Neural progenitor cell (in vitro differentiated cells): Measurements from ENCODE around the gene PRCD. TPM values are rescaled to one million over a fixed set of nuclear protein-coding genes. Genes with fewer than 3 reads are reported as not detected.

Source experiments
- DNase-seq: peaks from one replicate; pipeline ENCODE4 v3.0.0-alpha.2; 2016; ENCODE audit warnings: low spot score
- H2AFZ ChIP-seq: fragments of 200-600 bp; sonication (generic); replicated peaks from 2 replicates; pipeline ENCODE4 v1.6.1; 2016; ENCODE audit warnings: antibody characterized with exemption
- H3F3A ChIP-seq: fragments of 200-600 bp; sonication (generic); 2 replicates; pipeline ENCODE4 v1.6.1; 2016; ENCODE audit warnings: antibody characterized with exemption, low read depth
- H3K27ac ChIP-seq: fragments of 200-600 bp; sonication (generic); 2 replicates; pipeline ENCODE4 v1.5.1; 2016; ENCODE audit warnings: mild to moderate bottlenecking
- H3K27me3 ChIP-seq: fragments of 200-600 bp; sonication (generic); 2 replicates; pipeline ENCODE4 v1.6.1; 2016; ENCODE audit warnings: mild to moderate bottlenecking, moderate library complexity
- H3K36me3 ChIP-seq: fragments of 200-600 bp; sonication (generic); 2 replicates; pipeline ENCODE4 v1.5.1; 2016
- H3K4me1 ChIP-seq: fragments of 200-600 bp; sonication (generic); 2 replicates; pipeline ENCODE4 v1.6.1; 2016; ENCODE audit warnings: mixed run types
- H3K4me2 ChIP-seq: fragments of 200-600 bp; sonication (generic); 2 replicates; pipeline ENCODE4 v1.6.1; 2016
- H3K4me3 ChIP-seq: fragments of 200-600 bp; sonication (generic); 2 replicates; pipeline ENCODE4 v1.5.1; 2016
- H3K79me2 ChIP-seq: fragments of 200-600 bp; sonication (generic); 2 replicates; pipeline ENCODE4 v1.6.1; 2016; ENCODE audit warnings: low read depth
- H3K9ac ChIP-seq: fragments of 200-600 bp; sonication (generic); 2 replicates; pipeline ENCODE4 v1.6.1; 2016
- H3K9me3 ChIP-seq: fragments of 200-600 bp; sonication (generic); 2 replicates; pipeline ENCODE4 v1.5.1; 2016; ENCODE audit warnings: low read depth
- H4K20me1 ChIP-seq: fragments of 200-600 bp; sonication (generic); 2 replicates; pipeline ENCODE4 v1.6.1; 2016; ENCODE audit warnings: low read depth
- H3K27ac Mint-ChIP-seq: 3 replicates; pipeline ENCODE4 v1.8.0; 2021; ENCODE audit warnings: mixed read lengths
- H3K27me3 Mint-ChIP-seq: 2 replicates; pipeline ENCODE4 v1.8.0; 2022; ENCODE audit warnings: low read depth, mild to moderate bottlenecking, inconsistent platforms, moderate library complexity, mixed read lengths; ENCODE audit not compliant: insufficient read depth
- H3K36me3 Mint-ChIP-seq: 3 replicates; pipeline ENCODE4 v1.8.0; 2021; ENCODE audit warnings: mixed read lengths
- H3K4me1 Mint-ChIP-seq: 3 replicates; pipeline ENCODE4 v1.8.0; 2021; ENCODE audit warnings: mixed read lengths
- H3K4me3 Mint-ChIP-seq: 3 replicates; pipeline ENCODE4 v1.8.0; 2021; ENCODE audit warnings: mild to moderate bottlenecking, moderate library complexity, mixed read lengths
- H3K9me3 Mint-ChIP-seq: 3 replicates; pipeline ENCODE4 v1.8.0; 2020; ENCODE audit warnings: mixed read lengths
- CTCF ChIP-seq: fragments of 200-600 bp; sonication (generic); IDR thresholded peaks from 2 replicates; pipeline ENCODE4 v1.5.1; 2017; ENCODE audit warnings: antibody characterized with exemption, mild to moderate bottlenecking
- EZH2 ChIP-seq: fragments of 200-600 bp; sonication (generic); IDR thresholded peaks from 2 replicates; pipeline ENCODE4 v1.6.1; 2017; ENCODE audit warnings: antibody characterized with exemption, mild to moderate bottlenecking, moderate library complexity
- EZH2phosphoT487 ChIP-seq: fragments of 200-600 bp; sonication (generic); IDR thresholded peaks from 2 replicates; pipeline ENCODE4 v1.6.1; 2017; ENCODE audit warnings: antibody characterized with exemption
- total RNA-seq: library from RNA; depleted of rRNA; stranded (reverse); fragments of >200 nt; gene quantifications from 2 replicates; pipeline ENCODE4 v1.2.3, GENCODE V29; 2015; ENCODE audit warnings: low replicate concordance

The PRCD gene
- total RNA-seq, 1 donor from 2014 or later: not detected

GRCh38 chr17:76581515-76581914, 41.7 kb downstream of the PRCD start:
- H3K27ac Mint-ChIP-seq: no peak overlapping the region
- H3K4me1 ChIP-seq: peaks cover 26% of the 10 kb centered on the region
- peaks cover 15% of the 10 kb centered on the region for H3F3A ChIP-seq
- peaks cover 2% of the 10 kb centered on the region for H3K9me3 Mint-ChIP-seq
- TF ChIP-seq EZH2phosphoT487: no peak
- TF ChIP-seq CTCF: no peak
- TF ChIP-seq EZH2: no peak
- peak overlapping the region; percentile 49 for H3K4me2 ChIP-seq
- peaks cover 25% of the 10 kb centered on the region for H4K20me1 ChIP-seq
- H3K27me3 Mint-ChIP-seq: peaks cover 39% of the 10 kb centered on the region
- no peaks in the 10 kb centered on the region for H3K9me3 ChIP-seq
- no peak overlapping the region for H3K9ac ChIP-seq
- no peaks in the 10 kb centered on the region for H3K36me3 ChIP-seq
- no peak overlapping the region for H3K4me3 Mint-ChIP-seq
- no peak overlapping the region for H3K27ac ChIP-seq
- no peaks in the 10 kb centered on the region for H3K36me3 Mint-ChIP-seq
- no peak overlapping the region for H2AFZ ChIP-seq
- DNase-seq: no peak
- H3K4me3 ChIP-seq: no peak overlapping the region
- H3K4me1 Mint-ChIP-seq: peaks cover 11% of the 10 kb centered on the region
- H3K27me3 ChIP-seq: peaks cover 89% of the 10 kb centered on the region
- H3K79me2 ChIP-seq: no peaks in the 10 kb centered on the region

- Histone ChIP-seq H3K79me2 (no peaks in the 10 kb centered on the region), H3K9me3 (no peaks in the 10 kb centered on the region), H3K4me2 (no peak overlapping the region), H3F3A (peaks cover 21% of the 10 kb centered on the region), H3K4me3 (no peak overlapping the region), H3K27me3 (peaks cover 97% of the 10 kb centered on the region), H3K9ac (no peak overlapping the region), H2AFZ (no peak overlapping the region), H4K20me1 (peaks cover 31% of the 10 kb centered on the region), H3K4me1 (peaks cover 31% of the 10 kb centered on the region), H3K27ac (no peak overlapping the region), H3K36me3 (no peaks in the 10 kb centered on the region)
- peaks cover 4% of the 10 kb centered on the region for H3K9me3 Mint-ChIP-seq
- no peak overlapping the region for H3K27ac Mint-ChIP-seq
- no peak for DNase-seq
- peaks cover 49% of the 10 kb centered on the region for H3K27me3 Mint-ChIP-seq
- H3K4me3 Mint-ChIP-seq: no peak overlapping the region
- no peaks in the 10 kb centered on the region for H3K36me3 Mint-ChIP-seq
- H3K4me1 Mint-ChIP-seq: peaks cover 16% of the 10 kb centered on the region
- TF ChIP-seq EZH2phosphoT487 (no peak), EZH2 (no peak), CTCF (no peak)
These were observed 42.8 kb downstream of the PRCD start for GRCh38 chr17:76582660-76583059.

DNA sequence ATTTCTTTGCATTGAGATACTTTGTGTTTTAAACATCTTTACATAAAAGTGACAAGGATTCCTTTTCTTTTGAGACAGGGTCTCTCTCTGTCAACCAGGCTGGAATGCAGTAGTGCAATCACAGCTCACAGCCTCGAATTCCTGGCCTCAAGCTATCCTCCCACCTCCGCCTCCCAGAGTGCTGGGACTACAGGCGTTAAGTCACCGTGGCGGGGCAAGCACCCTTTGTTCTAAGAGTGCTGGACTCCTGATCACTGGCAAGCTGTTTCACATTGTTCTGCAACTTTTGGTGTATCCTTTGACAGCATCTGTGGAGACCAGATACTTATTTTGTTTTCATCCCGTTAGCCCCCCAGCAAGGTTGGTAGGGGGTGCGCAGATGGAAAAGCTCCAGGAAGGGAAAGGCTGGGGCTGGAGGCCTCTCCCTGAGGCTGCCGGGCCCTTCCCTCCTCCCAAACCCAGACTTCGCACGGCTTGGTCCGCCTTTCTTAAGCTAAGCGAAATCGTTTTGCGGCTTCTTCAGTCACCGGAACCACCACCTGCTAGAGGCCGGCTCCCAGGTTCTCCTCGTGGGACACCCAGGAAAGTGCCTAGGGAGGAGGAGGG, 44.7 kb downstream of the PRCD start:
- peak overlapping the region; percentile 44 for H3K4me3 ChIP-seq
- H2AFZ ChIP-seq: peak overlapping the region; percentile 71
- Mint-ChIP-seq H3K27me3 (peaks cover 63% of the 10 kb centered on the region), H3K4me3 (peak overlapping the region; percentile 78), H3K27ac (no peak overlapping the region), H3K4me1 (peaks cover 21% of the 10 kb centered on the region), H3K36me3 (no peaks in the 10 kb centered on the region), H3K9me3 (peaks cover 10% of the 10 kb centered on the region)
- H3K9me3 ChIP-seq: no peaks in the 10 kb centered on the region
- H3K4me2 ChIP-seq: peak overlapping the region; percentile 90
- H3K27ac ChIP-seq: no peak overlapping the region
- H3K4me1 ChIP-seq: peaks cover 31% of the 10 kb centered on the region
- no peaks in the 10 kb centered on the region for H3K79me2 ChIP-seq
- no peak overlapping the region for H3K9ac ChIP-seq
- TF ChIP-seq EZH2: no peak
- no peak for TF ChIP-seq EZH2phosphoT487
- no peak for TF ChIP-seq CTCF
- no peaks in the 10 kb centered on the region for H3K36me3 ChIP-seq
- H3K27me3 ChIP-seq: peaks cover 95% of the 10 kb centered on the region
- H4K20me1 ChIP-seq: peaks cover 31% of the 10 kb centered on the region
- peak; percentile 60 for DNase-seq
- peaks cover 21% of the 10 kb centered on the region for H3F3A ChIP-seq
